Measurements from ENCODE around the gene MAGI1.

DNA sequence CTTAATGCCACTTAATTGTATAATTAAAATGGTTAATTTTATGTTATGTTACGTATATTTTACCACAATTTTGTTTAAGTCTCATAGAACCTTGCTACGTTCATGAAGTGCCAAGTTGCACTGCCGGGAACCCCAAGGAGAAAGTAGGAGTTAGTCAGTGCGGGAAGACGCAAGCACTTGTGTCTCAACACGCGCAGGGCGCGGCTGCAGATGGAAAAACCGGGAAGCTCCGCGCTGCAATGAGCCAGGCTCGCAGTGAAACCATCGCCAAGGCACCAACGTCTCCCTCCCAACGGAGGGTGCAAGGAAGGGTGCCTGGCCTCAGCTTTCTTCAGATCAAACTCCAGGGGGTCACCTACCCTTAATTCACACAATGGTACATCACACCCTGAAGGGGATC, 21.6 kb downstream of the MAGI1 start:
- no peak for TF ChIP-seq EZH2 (IDR thresholded peaks at IDR 0.05; ENCODE audit: borderline replicate concordance, insufficient read depth, low read depth, low read length, poor library complexity, severe bottlenecking)
- no peak for TF ChIP-seq CTCF (IDR thresholded peaks at IDR 0.05)
